ENCODE measurements around the gene SLC25A25.
A peak's percentile ranks its signal among the peaks of the same experiment; 100 is the strongest.

SLC25A25 gene

DNA sequence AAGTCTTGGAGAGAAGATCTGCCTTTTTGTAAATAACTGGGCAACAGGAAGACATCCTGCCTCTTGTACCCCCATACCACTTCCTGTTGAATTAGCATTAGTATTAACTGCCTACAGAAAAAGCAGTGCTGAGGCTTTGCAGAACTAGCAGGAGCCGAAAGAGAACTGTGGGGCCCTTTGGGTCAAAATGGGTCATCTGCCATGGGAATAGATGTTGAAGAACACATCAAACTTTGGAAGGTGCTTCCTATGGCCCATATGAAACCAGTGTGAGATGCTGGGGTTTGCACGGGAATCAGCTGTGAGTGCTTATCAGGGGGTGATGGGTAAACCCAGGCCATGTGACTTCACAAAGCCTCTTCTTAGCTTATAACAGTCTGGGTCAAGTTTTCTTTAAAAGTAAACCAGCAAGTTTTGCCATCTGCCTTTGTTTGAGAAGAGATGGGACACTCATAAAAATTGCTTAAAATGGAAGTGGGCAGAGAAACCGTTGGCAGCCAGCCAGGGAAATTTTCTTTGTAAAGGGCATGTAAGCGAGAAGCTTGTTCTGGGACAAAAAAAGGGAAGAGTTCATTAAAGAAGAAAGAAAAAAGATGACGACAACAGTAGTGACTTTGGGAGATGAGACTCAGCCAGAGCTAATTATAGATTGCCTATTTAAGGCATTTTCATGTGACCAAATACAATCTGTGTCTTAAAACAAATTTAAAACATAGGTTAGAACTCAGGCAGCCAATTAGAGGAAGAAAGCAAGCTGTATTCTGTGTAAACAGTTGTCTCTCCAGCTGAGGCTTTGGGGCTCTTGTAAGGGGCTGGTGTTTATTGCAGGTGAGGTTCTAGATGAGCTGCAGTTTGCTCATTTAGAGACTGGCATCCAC is 4.4 kb downstream of the SLC25A25 start:
- peak; percentile 37 to 49 for DNase-seq (ENCODE audit: low read depth in 2 of 2)

DNA sequence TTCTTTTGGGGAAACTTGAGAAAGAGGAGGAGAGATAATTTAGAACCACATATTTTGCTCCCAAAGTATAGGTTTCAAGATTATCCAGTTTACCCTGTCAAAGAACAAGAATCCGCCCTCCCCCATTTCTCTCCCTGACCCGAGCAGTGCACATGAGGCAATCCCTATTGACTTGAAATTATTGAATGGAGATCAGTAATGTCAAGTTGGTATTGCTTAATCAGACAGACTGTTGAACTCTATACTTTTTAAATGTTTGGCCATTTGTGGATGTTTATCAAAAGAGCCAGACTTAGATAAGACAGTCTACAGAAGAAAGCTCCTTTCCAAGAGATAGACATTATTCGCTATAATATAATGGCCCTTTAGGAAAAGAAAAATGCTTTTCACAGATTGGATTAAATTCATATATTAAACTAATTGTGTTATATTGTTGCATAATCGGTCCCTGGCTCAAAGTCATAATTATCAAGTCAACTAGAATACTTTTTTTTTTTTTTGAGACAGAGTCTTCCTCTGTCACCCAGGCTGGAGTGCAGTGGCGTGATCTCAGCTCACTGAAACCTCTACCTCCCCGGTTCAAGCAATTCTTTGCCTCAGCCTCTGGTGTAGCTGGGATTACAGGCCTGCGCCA is 5.3 kb downstream of the SLC25A25 start:
- DNase-seq (ENCODE audit: low read depth in 2 of 2), result no peak

- no peak for DNase-seq (ENCODE audit: low read depth in 2 of 2)
Observed at GRCh38 chr9:128077847-128078503, 9.9 kb downstream of the SLC25A25 start.

DNA sequence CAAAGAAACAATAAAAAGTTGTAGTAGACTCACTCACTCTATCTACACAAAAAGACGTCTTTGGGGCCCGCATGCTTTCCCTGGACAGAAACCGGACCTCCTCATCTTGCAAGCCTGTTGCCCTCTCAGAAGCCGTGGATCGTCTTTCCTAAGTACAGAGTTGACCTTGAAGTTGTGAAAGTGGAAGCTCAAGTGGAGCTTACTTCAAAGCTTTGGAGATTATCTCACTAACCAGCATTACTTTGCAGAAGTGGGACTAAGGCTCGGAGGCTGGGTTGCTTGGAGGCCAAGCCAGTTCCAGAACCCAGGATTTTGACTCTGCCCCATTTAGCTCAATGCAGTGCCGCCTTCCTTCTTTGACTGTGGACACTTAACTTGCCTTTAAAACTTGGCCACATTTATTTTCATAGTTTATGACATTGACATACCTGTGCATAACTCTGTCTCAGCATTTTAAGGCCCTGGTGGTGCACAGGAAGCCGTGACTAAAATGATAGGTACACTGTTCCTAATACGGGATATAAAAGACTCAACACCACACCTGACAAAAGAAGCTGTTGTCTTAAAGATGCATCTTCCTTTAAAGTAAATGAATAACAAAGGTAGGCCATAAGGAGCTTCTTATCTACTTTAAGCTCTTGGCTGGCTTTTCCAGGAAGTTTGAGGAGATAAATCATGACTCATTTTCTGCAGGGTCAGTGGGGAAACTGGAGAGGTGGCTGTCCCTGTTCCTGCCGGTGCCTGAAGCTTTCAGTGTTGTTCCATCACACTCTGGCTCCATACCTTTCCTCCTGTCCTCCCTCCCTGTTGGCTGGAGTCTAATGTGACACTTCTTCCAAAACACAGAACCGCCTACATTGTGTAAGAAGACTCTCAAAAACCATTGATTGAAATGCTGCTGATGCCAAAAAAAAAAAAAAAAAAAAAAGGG is 10.7 kb downstream of the SLC25A25 start:
- DNase-seq (ENCODE audit: low read depth in 2 of 2), result no peak

- DNase-seq (ENCODE audit: low read depth in 2 of 2), result no peak
Observed at GRCh38 chr9:128080206-128080605, 12.2 kb downstream of the SLC25A25 start.

DNA sequence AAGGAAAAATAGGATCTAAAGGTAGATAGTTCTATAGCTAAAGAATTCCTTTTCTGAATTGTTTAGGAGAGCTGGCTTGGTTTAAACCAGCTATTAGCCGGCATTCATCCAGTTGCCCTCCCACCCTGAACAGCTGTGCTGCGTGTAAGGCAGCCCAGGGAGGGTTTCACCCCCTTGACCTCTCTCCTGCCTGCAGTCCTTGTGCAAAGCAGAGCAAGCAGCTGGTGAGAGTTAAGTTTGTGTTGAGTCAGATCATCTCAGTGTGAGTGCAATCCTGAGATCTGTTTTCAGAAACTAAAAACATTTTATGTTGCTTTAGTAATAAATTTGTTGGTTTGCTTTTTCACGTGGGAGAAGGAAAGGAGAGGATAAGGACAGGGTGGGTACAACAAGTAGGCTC is 13.0 kb downstream of the SLC25A25 start:
- no peak for DNase-seq (ENCODE audit: low read depth in 2 of 2)

GRCh38 chr9:128082151-128082550 is 14.1 kb downstream of the SLC25A25 start:
- no peak for DNase-seq (ENCODE audit: low read depth in 2 of 2)

DNA sequence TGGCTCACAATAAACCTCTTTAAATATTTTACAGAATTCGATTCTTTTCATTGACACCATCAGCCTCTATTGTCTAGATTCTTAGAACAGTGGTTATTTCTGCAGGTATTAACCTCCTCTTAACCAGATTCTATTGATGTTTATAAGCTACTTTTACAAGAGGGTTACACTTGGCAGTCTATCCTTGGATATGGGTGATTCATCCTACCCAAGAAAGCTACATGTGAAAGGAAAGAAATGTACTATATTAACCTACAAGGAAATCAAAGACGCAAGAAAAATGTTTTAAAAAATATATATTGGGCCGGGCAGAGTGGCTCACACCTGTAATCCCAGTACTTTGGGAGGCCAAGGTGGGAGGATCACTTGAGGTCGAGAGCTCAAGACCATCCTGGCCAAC is 16.7 kb downstream of the SLC25A25 start:
- no peak for DNase-seq (ENCODE audit: low read depth in 2 of 2)

DNA sequence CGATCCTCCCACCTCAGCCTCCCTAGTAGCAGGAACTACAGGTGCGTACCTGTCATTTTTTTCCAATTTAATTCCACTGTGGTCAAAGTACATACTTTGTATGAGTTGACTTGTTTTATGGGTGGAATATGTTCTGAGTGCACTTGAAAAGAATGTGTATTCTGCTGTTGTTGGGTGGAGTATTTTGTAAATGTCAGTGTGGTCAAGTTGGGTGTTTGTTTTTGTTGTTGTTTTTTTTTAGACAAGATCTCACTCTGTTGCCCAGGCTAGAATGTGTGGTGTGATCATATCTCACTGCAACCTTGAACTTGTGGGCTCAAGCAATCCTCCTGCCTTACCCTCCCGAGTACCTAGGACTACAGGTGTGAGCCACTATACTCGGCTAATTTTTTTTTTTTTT is 17.9 kb downstream of the SLC25A25 start:
- DNase-seq (ENCODE audit: low read depth in 2 of 2), result no peak

- no peak for DNase-seq (ENCODE audit: low read depth in 2 of 2)
Observed at GRCh38 chr9:128087262-128087661, 19.2 kb downstream of the SLC25A25 start.

DNA sequence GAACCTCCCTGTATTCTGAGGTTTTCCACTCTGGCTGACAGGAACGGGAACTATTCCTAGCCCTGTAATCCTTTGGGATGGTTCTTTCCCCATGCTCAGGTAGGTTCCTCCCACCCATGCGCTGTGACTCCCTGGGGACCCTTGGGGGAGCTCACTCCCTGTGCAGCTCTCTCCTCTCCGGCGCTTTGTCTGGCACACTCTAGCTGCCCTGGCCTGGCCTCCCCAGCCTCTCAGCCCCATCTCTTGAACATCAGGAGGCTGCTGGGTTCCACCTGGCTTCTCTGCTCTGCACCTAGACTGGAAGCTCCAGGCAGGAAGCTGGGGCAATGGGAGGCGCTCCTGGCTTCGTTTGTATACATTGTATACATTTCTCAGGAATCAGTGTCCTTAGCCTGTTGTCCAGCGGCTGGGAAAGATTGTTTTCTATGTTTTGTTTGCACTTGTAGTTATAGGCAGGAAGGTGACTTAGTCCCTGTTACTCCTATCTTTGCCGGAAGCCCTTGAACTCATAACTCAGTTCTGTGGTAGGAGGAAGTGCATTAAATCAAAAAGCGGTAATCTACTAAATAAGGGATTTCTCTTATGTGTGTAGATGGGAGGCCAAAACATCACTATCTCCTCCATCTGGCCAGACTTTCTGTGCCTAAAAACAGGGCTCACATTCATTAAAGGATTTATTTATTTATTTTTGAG is 20.4 kb downstream of the SLC25A25 start:
- no peak for DNase-seq (ENCODE audit: low read depth in 2 of 2)

- DNase-seq (ENCODE audit: low read depth in 2 of 2), result no peak
Observed at GRCh38 chr9:128089299-128089698, 21.3 kb downstream of the SLC25A25 start.

- no peak for DNase-seq (ENCODE audit: low read depth in 2 of 2)
Observed at GRCh38 chr9:128091144-128091543, 23.1 kb downstream of the SLC25A25 start.

DNA sequence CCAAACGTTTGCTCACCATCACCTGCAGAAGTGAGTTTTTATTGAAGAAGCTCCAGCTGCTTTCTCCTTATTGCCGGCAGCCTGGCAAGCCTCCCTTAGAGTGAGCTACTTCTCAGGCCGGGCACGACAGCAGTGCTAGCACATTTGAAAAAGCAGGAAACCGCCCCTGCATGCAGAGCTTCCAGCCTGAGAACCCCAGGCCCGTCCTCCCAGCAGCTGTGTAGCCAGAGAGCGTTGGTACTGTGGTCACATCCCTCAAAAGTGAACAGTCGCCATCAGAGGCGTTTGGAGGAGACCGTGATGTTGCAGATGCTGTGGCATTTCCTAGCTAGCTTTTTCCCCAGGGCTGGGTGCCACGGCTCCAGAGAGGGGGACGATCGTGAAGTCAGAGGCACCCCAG is 23.5 kb downstream of the SLC25A25 start:
- no peak for DNase-seq (ENCODE audit: low read depth in 2 of 2)

DNA sequence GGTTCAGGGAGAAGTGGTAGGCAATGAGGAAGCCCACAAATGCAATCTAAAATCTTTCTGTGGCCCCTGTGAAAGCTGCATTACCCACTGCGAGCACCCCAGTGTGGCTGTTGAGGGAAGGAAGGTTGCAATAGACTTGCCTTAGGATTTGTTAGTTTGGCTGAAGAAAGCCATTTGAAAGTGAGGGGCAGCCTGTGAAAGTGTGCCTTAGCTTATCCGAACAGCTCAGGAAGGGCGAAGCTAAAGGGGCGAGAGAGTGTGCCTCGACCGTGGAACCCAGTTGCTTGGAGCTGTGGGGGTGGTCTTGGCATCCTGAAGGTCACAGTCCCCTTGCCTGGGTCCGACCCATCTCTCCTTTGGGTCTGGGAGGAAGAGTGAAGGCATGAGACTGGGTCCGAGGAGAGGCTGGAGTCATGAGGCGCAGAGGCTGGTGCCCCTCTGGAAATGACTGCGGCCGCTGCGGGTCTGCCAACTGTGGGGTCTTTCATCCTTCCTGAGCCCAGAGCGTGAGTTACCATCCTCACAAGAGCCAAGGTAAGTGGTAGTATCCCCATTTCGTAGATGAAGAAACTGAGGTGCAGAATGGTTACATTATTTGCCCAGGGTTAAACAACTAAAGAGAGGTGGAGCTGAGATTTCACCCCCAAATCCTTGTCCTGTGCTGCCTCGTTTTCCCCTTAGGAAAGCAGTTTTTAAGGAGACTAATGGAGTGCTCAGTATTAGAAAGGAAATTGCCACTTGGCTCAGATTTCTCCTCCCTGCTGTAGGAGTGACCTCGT is 24.4 kb downstream of the SLC25A25 start:
- DNase-seq (ENCODE audit: low read depth in 2 of 2), result no peak

- DNase-seq (ENCODE audit: low read depth in 2 of 2), result no peak
Observed at GRCh38 chr9:128093011-128093410, 25.0 kb downstream of the SLC25A25 start.

DNA sequence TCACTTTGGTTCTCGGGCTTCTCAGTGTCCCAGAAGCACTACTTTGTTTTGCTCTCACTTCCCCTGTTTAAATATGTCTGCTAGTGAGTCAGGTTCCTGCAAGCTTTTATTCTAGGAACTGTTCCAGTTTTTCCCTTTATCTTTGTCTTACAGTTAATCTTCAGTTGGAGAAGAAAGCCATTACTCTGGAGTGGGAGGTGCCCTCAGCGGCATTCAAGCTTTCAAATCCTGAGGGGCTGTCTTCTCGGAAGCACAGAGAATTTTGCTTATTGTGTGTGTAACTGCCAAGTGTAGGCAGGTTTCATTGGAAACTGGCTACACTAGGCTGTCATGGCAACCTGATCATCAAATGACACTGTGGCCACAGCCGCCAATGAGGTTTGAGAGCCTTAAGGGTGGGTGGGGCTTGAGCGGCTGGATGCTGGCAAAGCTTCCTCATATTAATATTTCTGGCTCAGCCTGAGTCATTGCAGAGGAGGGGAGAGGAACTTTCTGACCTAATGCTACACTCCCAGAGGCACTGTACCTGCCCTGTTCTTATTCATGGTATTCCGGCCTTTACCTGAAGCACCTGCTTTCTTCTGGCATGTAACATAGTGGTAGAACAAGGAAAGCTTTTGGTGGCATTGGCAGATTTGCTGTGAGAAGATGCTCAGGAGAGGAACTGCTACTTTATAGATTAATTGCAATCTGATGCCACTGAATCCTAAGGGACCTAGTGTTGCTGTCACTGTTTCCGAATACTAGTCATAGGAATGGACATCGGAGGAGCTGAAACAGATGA is 26.3 kb downstream of the SLC25A25 start:
- peak; percentile 59 to 65 for DNase-seq (ENCODE audit: low read depth in 2 of 2)

DNA sequence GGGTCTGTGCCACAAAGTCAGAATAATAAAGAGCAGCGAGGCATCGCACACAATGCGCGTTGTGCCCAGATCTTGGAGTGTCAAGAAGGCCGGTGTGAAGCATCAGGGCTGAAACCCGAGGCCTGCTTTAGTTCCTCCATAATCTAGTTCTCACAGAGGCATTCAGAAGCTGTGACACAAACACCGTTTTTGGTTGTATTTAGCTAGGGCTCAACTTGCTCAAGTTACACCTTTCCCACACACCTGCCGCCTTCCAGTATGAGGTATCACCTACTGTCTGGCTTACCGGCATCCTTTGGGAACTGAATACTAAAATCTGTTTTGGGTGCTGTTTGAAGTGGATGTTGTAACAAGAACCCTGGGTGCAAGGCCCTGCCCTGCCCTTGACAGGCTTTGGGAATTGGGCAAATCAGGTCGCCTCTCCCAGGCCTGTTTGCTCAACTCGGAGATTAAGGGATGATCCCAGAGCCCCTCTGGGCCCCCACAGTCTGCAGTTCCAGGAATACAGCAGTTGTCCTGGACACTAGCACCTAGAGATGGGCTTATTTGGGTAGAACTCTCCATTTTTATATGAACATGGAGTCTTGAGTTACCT is 27.0 kb downstream of the SLC25A25 start:
- no peak for DNase-seq (ENCODE audit: low read depth in 2 of 2)
